Mammary epithelial cell (primary cell): ENCODE results near the gene PTPN1.

ENCODE experiments used
- CTCF ChIP-seq, 2 donors: IDR thresholded peaks in 1 of 2; conservative IDR thresholded peaks in 1 of 2; 2 replicates each; pipeline ENCODE4 v1.5.1; 2011 to 2012; ENCODE audit warnings: inconsistent platforms in 2 of 2, low read length in 2 of 2, mild to moderate bottlenecking in 2 of 2, control low read depth in 1 of 2, low read depth in 1 of 2; ENCODE audit not compliant: insufficient read depth in 1 of 2; ENCODE audit errors: extremely low read depth in 1 of 2
- EZH2 ChIP-seq: IDR thresholded peaks from 2 replicates; pipeline ENCODE4 v1.6.1; 2012; ENCODE audit warnings: low read length, inconsistent platforms, borderline replicate concordance

GRCh38 chr20:50632236-50632635 is 122.1 kb downstream of the PTPN1 start:
- TF ChIP-seq EZH2 (no peak), CTCF (conservative IDR thresholded peaks at IDR 0.05 in 1 of 2, IDR thresholded peaks at IDR 0.05 in 1 of 2; ENCODE audit: extremely low read depth in 1 of 2, insufficient read depth in 1 of 2, low read depth in 1 of 2, low read length in 2 of 2) (no peak)
